Upper lobe of left lung (tissue), 4 donors: ENCODE data around the gene LRRC45.

Experiments
- CTCF ChIP-seq, 6 experiments: fragments of 450-650 bp in 4 of 6; fragments of 200-600 bp in 2 of 6; sonication (generic) in 2 of 6; IDR thresholded peaks; one replicate each; pipeline ENCODE4 v1.5.1; 2016 to 2019; ENCODE audit warnings: antibody characterized with exemption in 6 of 6
- EP300 ChIP-seq, 4 donors: sonication (generic); formaldehyde crosslinking; IDR thresholded peaks; one replicate each; pipeline ENCODE4 v1.5.1; 2017; ENCODE audit warnings: antibody characterized with exemption in 4 of 4, control low read depth in 2 of 4
- POLR2A ChIP-seq, 4 donors: fragments of 450-650 bp; IDR thresholded peaks; one replicate each; pipeline ENCODE4 v1.5.1; 2016 to 2017; ENCODE audit warnings: antibody characterized with exemption in 4 of 4, mild to moderate bottlenecking in 2 of 4
- POLR2AphosphoS5 ChIP-seq, 2 donors: sonication (generic); formaldehyde crosslinking; IDR thresholded peaks; one replicate each; pipeline ENCODE4 v1.5.1; 2017; ENCODE audit warnings: antibody characterized with exemption in 2 of 2

DNA sequence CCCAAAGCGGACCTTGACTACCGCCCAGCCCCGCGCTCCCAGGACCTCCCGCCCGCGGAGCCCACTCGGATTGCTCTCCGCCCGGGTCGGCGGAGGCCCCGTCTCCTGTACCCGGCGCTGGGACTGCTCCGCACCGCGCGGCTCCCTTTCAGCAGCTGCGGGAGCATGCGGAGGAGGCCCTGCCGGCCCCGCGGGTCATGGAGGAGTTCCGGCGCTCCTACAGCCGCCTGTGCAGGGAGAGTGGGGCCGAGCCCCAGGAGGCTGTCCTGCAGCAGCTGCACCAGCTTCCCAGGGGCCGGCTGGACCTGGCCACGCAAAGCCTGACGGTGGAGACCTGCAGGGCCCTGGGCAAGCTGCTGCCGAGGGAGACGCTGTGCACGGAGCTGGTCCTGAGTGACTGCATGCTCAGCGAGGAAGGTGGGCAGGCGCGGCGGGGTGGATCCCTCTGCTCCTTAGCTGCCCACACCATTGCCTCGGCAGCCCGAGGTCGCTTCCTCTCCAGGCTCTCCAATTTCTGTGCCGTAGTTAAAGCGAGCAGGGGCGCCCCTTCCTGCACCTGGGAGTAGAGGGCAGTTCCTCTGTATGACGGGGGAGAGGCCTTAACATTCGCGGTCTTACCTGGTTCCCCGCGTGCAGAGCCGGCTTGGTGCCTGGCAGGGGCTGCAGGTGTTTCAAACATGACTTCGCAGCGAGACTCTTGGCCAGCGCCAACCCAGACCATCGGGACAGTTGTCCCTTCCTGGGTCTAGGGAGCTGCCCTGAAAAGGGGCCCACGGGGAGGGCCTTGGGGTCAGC is 539 bp downstream of the LRRC45 start:
- TF ChIP-seq CTCF (IDR thresholded peaks at IDR 0.05), result peak in 1 of 6 experiments; percentile 5
- no peak for TF ChIP-seq EP300 (IDR thresholded peaks at IDR 0.05)
- no peak for TF ChIP-seq POLR2AphosphoS5 (IDR thresholded peaks at IDR 0.05)
- TF ChIP-seq POLR2A (IDR thresholded peaks at IDR 0.05), result no peak
